ENCODE data around the gene LAMP2. TPM values are rescaled to one million over a fixed set of nuclear protein-coding genes. Genes with fewer than 3 reads are reported as not detected.

Gene LAMP2
- polyA plus RNA-seq, 4 donors = 16.5 to 167 (median 34.5) TPM

GRCh38 chrX:120452131-120452530 lies 17.0 kb downstream of the LAMP2 start:
- 42 to 60% (median 45%) methylated on average over 3 of the region's 3 CpGs for WGBS, 3 donors
- H3K4me3 ChIP-seq (ENCODE audit: low read depth in 1 of 3, low read length in 3 of 3) = no peak overlapping the region
- H3K36me3 ChIP-seq (ENCODE audit: control insufficient read depth in 3 of 3, insufficient read depth in 2 of 3, low read depth in 1 of 3, low read length in 3 of 3) = peaks cover 0 to 9% (median 0%) of the 10 kb centered on the region in 3 donors
- DNase-seq (peak in 1 of 2 donors; percentile 4), FAIRE-seq (no peak)
- no peaks in the 10 kb centered on the region for H3K9me3 ChIP-seq (ENCODE audit: control insufficient read depth in 2 of 2, insufficient read depth in 1 of 2, low read depth in 1 of 2, low read length in 1 of 2)
- no peaks in the 10 kb centered on the region for H3K4me1 ChIP-seq (ENCODE audit: control insufficient read depth in 3 of 3, insufficient read depth in 2 of 3, low read depth in 1 of 3, low read length in 2 of 3)
- H3K27ac ChIP-seq (ENCODE audit: low read depth in 1 of 3, low read length in 2 of 3) = no peak overlapping the region
- no peaks in the 10 kb centered on the region for H3K27me3 ChIP-seq (ENCODE audit: control insufficient read depth in 3 of 3, insufficient read depth in 3 of 3, low read length in 3 of 3)

DNA sequence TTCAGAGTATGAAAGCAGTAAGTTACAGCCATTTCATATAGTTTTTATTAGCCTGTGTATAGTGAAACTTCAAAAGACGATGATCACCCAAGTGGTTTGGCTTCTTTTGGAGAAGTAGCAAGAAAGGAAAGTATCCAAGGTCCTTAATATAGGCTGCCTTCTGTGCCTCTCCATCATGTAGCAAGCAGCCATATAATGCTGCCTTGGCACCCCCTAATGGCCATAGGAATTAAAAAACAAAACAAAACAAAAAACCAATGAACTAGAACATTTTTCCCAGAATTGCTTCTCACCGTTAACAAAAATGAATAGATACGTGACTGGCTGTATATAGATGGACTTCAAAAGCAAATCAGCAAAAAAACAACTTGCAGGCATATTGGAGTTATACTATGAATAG lies 18.9 kb downstream of the LAMP2 start:
- H3K4me1 ChIP-seq (ENCODE audit: control insufficient read depth in 3 of 3, insufficient read depth in 2 of 3, low read depth in 1 of 3, low read length in 2 of 3) = no peaks in the 10 kb centered on the region
- H3K27ac ChIP-seq (ENCODE audit: low read depth in 1 of 3, low read length in 2 of 3) = no peak overlapping the region
- H3K36me3 ChIP-seq (ENCODE audit: control insufficient read depth in 3 of 3, insufficient read depth in 2 of 3, low read depth in 1 of 3, low read length in 3 of 3) = peaks cover 0 to 9% (median 0%) of the 10 kb centered on the region in 3 donors
- no peak overlapping the region for H3K4me3 ChIP-seq (ENCODE audit: low read depth in 1 of 3, low read length in 3 of 3)
- no peaks in the 10 kb centered on the region for H3K9me3 ChIP-seq (ENCODE audit: control insufficient read depth in 2 of 2, insufficient read depth in 1 of 2, low read depth in 1 of 2, low read length in 1 of 2)
- FAIRE-seq (no peak), DNase-seq (no peak)
- no peaks in the 10 kb centered on the region for H3K27me3 ChIP-seq (ENCODE audit: control insufficient read depth in 3 of 3, insufficient read depth in 3 of 3, low read length in 3 of 3)
- WGBS, 3 donors = 66 to 90% (median 67%) methylated on average over 3 of the region's 3 CpGs

DNA sequence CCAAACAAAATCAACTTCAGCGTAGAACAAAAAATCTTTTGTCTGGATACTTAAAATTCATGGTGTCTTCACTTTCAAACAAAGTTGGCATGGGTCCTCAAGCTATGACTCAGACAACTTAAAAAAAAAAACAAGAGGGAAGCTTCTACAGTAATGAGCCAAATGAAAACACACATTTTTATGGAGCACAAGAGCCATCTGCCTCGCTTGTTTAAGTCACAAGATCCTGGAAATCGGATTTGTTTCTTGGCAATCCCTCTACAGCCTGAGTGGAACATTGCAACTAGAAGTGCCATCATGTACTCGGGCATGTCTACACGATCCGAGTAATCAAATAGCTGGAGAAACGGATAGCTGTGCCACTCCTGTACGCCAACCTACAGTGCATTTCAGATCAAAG lies 22.6 kb downstream of the LAMP2 start:
- H3K4me1 ChIP-seq (ENCODE audit: control insufficient read depth in 3 of 3, insufficient read depth in 2 of 3, low read depth in 1 of 3, low read length in 2 of 3) = no peaks in the 10 kb centered on the region
- peaks cover 0 to 6% (median 0%) of the 10 kb centered on the region in 3 donors for H3K36me3 ChIP-seq (ENCODE audit: control insufficient read depth in 3 of 3, insufficient read depth in 2 of 3, low read depth in 1 of 3, low read length in 3 of 3)
- no peaks in the 10 kb centered on the region for H3K27me3 ChIP-seq (ENCODE audit: control insufficient read depth in 3 of 3, insufficient read depth in 3 of 3, low read length in 3 of 3)
- no peaks in the 10 kb centered on the region for H3K9me3 ChIP-seq (ENCODE audit: control insufficient read depth in 2 of 2, insufficient read depth in 1 of 2, low read depth in 1 of 2, low read length in 1 of 2)
- H3K4me3 ChIP-seq (ENCODE audit: low read depth in 1 of 3, low read length in 3 of 3) = no peak overlapping the region
- no peak overlapping the region for H3K27ac ChIP-seq (ENCODE audit: low read depth in 1 of 3, low read length in 2 of 3)
- no peak for FAIRE-seq
- no peak for DNase-seq
- WGBS, 3 donors = 59 to 78% (median 70%) methylated on average over 8 of the region's 8 CpGs

- DNase-seq (no peak), FAIRE-seq (no peak)
- Histone ChIP-seq H3K27ac (ENCODE audit: low read depth in 1 of 3, low read length in 2 of 3) (no peak overlapping the region), H3K27me3 (ENCODE audit: control insufficient read depth in 3 of 3, insufficient read depth in 3 of 3, low read length in 3 of 3) (no peaks in the 10 kb centered on the region), H3K4me1 (ENCODE audit: control insufficient read depth in 3 of 3, insufficient read depth in 2 of 3, low read depth in 1 of 3, low read length in 2 of 3) (no peaks in the 10 kb centered on the region), H3K9me3 (ENCODE audit: control insufficient read depth in 2 of 2, insufficient read depth in 1 of 2, low read depth in 1 of 2, low read length in 1 of 2) (no peaks in the 10 kb centered on the region), H3K4me3 (ENCODE audit: low read depth in 1 of 3, low read length in 3 of 3) (no peak overlapping the region), H3K36me3 (ENCODE audit: control insufficient read depth in 3 of 3, insufficient read depth in 2 of 3, low read depth in 1 of 3, low read length in 3 of 3) (peaks cover 0 to 2% (median 0%) of the 10 kb centered on the region in 3 donors)
- 66 to 89% (median 70%) methylated on average over 3 of the region's 3 CpGs for WGBS, 3 donors
Observed at GRCh38 chrX:120439921-120440320, 29.2 kb downstream of the LAMP2 start.

- DNase-seq = no peak
Observed at GRCh38 chrX:120429776-120430540, 39.1 kb downstream of the LAMP2 start.

DNA sequence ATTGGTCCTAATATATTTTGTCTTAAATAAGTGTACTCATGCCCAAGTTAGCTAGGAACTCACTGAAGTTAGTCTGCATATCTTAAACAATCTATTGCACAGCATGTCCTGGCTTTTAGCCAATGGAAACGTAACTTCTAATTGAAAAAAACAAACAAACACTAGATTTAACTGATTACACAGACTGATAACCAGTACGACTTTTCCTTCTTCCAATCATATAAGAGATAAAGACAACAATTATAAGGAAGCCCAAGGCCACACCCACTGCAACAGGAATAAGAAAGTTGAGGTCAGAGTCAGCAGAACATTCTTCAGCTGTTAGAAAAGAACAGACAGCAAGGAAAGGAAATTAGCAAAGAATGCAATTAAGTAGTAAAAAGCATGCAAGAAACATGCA lies 40.8 kb downstream of the LAMP2 start:
- no peaks in the 10 kb centered on the region for H3K4me1 ChIP-seq (ENCODE audit: control insufficient read depth in 3 of 3, insufficient read depth in 2 of 3, low read depth in 1 of 3, low read length in 2 of 3)
- WGBS, 3 donors = 6 to 14% (median 8%) methylated on average over 2 of the region's 2 CpGs
- H3K27me3 ChIP-seq (ENCODE audit: control insufficient read depth in 3 of 3, insufficient read depth in 3 of 3, low read length in 3 of 3) = no peaks in the 10 kb centered on the region
- H3K36me3 ChIP-seq (ENCODE audit: control insufficient read depth in 3 of 3, insufficient read depth in 2 of 3, low read depth in 1 of 3, low read length in 3 of 3) = no peaks in the 10 kb centered on the region
- DNase-seq (peak; percentile 1 to 27), FAIRE-seq (no peak)
- no peak overlapping the region for H3K27ac ChIP-seq (ENCODE audit: low read depth in 1 of 3, low read length in 2 of 3)
- no peak overlapping the region for H3K4me3 ChIP-seq (ENCODE audit: low read depth in 1 of 3, low read length in 3 of 3)
- no peaks in the 10 kb centered on the region for H3K9me3 ChIP-seq (ENCODE audit: control insufficient read depth in 2 of 2, insufficient read depth in 1 of 2, low read depth in 1 of 2, low read length in 1 of 2)

More at GRCh38 chrX:120429776-120430540, 39.1 kb downstream of the LAMP2 start:
- no peak for FAIRE-seq
- Histone ChIP-seq H3K36me3 (ENCODE audit: control insufficient read depth in 3 of 3, insufficient read depth in 2 of 3, low read depth in 1 of 3, low read length in 3 of 3) (no peaks in the 10 kb centered on the region), H3K4me1 (ENCODE audit: control insufficient read depth in 3 of 3, insufficient read depth in 2 of 3, low read depth in 1 of 3, low read length in 2 of 3) (no peaks in the 10 kb centered on the region), H3K4me3 (ENCODE audit: low read depth in 1 of 3, low read length in 3 of 3) (no peak overlapping the region), H3K27ac (ENCODE audit: low read depth in 1 of 3, low read length in 2 of 3) (no peak overlapping the region), H3K9me3 (ENCODE audit: control insufficient read depth in 2 of 2, insufficient read depth in 1 of 2, low read depth in 1 of 2, low read length in 1 of 2) (no peaks in the 10 kb centered on the region), H3K27me3 (ENCODE audit: control insufficient read depth in 3 of 3, insufficient read depth in 3 of 3, low read length in 3 of 3) (no peaks in the 10 kb centered on the region)
- WGBS, 3 donors = 65 to 66% (median 65%) methylated on average over 2 of the region's 2 CpGs

- no peaks in the 10 kb centered on the region for H3K4me1 ChIP-seq (ENCODE audit: control insufficient read depth in 3 of 3, insufficient read depth in 2 of 3, low read depth in 1 of 3, low read length in 2 of 3)
- H3K27ac ChIP-seq (ENCODE audit: low read depth in 1 of 3, low read length in 2 of 3) = no peak overlapping the region
- H3K36me3 ChIP-seq (ENCODE audit: control insufficient read depth in 3 of 3, insufficient read depth in 2 of 3, low read depth in 1 of 3, low read length in 3 of 3) = no peaks in the 10 kb centered on the region
- no peak overlapping the region for H3K4me3 ChIP-seq (ENCODE audit: low read depth in 1 of 3, low read length in 3 of 3)
- no peaks in the 10 kb centered on the region for H3K9me3 ChIP-seq (ENCODE audit: control insufficient read depth in 2 of 2, insufficient read depth in 1 of 2, low read depth in 1 of 2, low read length in 1 of 2)
- DNase-seq = no peak
- no peaks in the 10 kb centered on the region for H3K27me3 ChIP-seq (ENCODE audit: control insufficient read depth in 3 of 3, insufficient read depth in 3 of 3, low read length in 3 of 3)
- no peak for FAIRE-seq
Observed at GRCh38 chrX:120426599-120426998, 42.5 kb downstream of the LAMP2 start.

DNA sequence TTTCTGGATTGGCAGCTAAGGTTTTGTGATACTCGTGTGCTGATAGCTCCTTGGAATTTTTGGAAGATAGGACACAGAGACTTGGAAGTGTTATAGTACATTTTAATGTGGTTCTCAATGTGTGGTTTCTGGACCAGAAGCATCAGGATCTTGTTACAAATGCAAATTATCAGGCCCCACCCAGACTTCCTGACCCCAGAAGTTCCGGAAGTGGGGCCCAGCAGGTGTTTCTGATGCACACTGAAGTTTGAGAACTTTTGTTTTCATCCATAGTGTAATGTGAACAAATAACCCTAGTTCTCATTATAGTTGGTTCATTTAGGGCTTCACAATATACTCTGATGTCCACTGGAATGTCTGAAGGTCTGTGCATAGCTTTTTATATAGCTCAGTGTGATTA lies 49.6 kb downstream of the LAMP2 start:
- no peak for FAIRE-seq
- Histone ChIP-seq H3K27me3 (ENCODE audit: control insufficient read depth in 3 of 3, insufficient read depth in 3 of 3, low read length in 3 of 3) (no peaks in the 10 kb centered on the region), H3K36me3 (ENCODE audit: control insufficient read depth in 3 of 3, insufficient read depth in 2 of 3, low read depth in 1 of 3, low read length in 3 of 3) (no peaks in the 10 kb centered on the region), H3K27ac (ENCODE audit: low read depth in 1 of 3, low read length in 2 of 3) (no peak overlapping the region), H3K4me3 (ENCODE audit: low read depth in 1 of 3, low read length in 3 of 3) (no peak overlapping the region), H3K9me3 (ENCODE audit: control insufficient read depth in 2 of 2, insufficient read depth in 1 of 2, low read depth in 1 of 2, low read length in 1 of 2) (no peaks in the 10 kb centered on the region), H3K4me1 (ENCODE audit: control insufficient read depth in 3 of 3, insufficient read depth in 2 of 3, low read depth in 1 of 3, low read length in 2 of 3) (no peaks in the 10 kb centered on the region)
- peak in 1 of 2 donors; percentile 0 for DNase-seq
- 36 to 54% (median 44%) methylated on average over 2 of the region's 2 CpGs for WGBS, 3 donors

GRCh38 chrX:120408168-120408567 lies 60.9 kb downstream of the LAMP2 start:
- H3K4me1 ChIP-seq (ENCODE audit: control insufficient read depth in 3 of 3, insufficient read depth in 2 of 3, low read depth in 1 of 3, low read length in 2 of 3) = no peaks in the 10 kb centered on the region
- 66 to 87% (median 75%) methylated on average over 1 of the region's 1 CpG for WGBS, 3 donors
- no peaks in the 10 kb centered on the region for H3K27me3 ChIP-seq (ENCODE audit: control insufficient read depth in 3 of 3, insufficient read depth in 3 of 3, low read length in 3 of 3)
- DNase-seq = no peak
- H3K36me3 ChIP-seq (ENCODE audit: control insufficient read depth in 3 of 3, insufficient read depth in 2 of 3, low read depth in 1 of 3, low read length in 3 of 3) = no peaks in the 10 kb centered on the region
- no peak overlapping the region for H3K4me3 ChIP-seq (ENCODE audit: low read depth in 1 of 3, low read length in 3 of 3)
- H3K27ac ChIP-seq (ENCODE audit: low read depth in 1 of 3, low read length in 2 of 3) = no peak overlapping the region
- no peak for FAIRE-seq
- H3K9me3 ChIP-seq (ENCODE audit: control insufficient read depth in 2 of 2, insufficient read depth in 1 of 2, low read depth in 1 of 2, low read length in 1 of 2) = no peaks in the 10 kb centered on the region
